GM19452 (cell line): ENCODE results near the gene AMPD2.

Experiments
- ATAC-seq: cut with Tn5 transposase; IDR thresholded peaks from one replicate; pipeline ENCODE4 v1.9.1; 2021; ENCODE audit not compliant: unreplicated experiment

AMPD2 gene

DNA sequence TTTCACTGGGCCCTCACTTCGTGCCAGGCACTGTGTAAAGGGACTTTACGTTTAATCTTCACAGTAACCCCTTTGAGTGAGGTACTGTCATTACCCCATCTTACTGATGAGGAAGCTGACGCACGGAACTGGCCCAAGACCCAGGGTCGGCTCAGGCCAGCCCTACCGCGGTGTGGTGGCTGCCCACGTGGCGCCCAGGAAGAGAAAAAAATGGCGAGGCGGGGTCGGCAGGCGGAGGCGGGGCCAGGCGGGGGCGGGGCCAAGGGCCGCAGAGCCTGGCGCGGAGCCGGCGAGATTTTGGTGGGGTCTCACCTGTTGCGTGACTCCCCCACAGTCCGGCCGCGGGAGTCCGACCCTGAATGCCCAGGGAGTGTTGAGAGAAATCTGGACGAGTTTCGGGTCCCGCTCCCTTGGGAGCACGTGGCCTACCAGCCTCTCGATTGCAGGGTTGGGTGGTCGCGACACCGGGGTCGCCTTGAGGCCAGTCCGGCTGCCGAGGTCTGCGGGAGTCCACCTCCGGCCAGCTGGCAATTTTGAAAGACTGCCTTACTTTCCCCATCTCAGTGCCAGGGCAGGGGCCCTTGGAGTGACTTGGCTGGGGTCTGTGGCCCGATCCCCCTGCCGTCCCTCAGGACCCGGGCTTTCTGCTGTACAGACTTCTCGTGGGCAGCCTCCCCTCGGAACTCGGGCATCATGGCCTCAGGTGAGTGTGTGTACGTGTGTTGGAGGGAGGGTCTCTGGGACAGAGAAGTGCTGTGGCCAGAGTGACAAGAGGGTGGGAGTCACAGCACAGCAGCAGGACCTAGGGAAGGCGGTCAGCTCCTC is at the start of gene AMPD2, which contains the start of gene GNAT2:
TSS of gene AMPD2 (plus strand) at position 262 of the 825 bp plus-strand sequence. CDS start 1,339 bp downstream, outside the sequence.
TSS of gene GNAT2 (minus strand) at position 41 of the 825 bp plus-strand sequence. CDS start 6,746 bp downstream, outside the sequence.
- ATAC-seq, result peak; percentile 50

DNA sequence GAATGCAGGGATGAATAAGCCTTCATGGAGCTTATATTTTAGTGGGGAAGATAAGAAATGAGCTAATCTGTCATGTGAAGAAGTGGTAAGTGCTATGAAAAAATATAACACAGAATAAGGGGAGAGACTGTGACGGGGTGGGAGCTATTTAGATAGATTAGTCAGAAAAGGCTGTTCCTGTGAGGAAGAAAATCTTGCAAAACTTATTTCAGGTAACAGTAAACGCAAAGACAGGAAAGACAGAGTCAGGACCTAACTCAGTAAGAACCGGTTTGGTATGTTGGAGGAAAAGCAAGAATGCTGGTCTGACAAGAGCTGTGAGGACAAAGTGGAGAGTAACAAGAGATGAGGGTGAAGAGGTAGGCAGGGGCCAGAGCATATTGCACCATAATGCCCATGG is 49.2 kb upstream of the AMPD2 start:
- no peak for ATAC-seq

- no peak for ATAC-seq
These were observed 45.9 kb upstream of the AMPD2 start for GRCh38 chr1:109573785-109574184.

- ATAC-seq, result no peak
These were observed 40.6 kb upstream of the AMPD2 start for GRCh38 chr1:109578947-109579443.

DNA sequence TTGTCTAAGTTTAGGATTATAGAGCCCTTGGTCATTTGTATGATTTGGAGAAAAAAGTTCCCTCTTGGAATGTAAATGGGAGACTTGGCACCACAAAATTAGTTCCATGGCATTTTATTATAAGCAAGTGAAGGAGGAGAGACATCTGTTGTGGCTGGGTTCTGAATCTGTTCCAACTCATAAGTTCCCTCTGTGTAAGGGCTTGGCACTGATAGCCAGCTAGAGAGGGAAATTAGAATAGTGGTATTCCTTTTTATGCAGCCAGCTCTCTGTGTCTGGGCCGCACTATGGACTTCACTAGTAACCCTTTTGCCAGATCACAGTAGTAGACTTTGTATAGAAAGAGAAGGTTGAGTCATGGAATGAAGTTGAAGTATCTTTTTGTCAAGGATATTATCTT is 40.1 kb upstream of the AMPD2 start:
- no peak for ATAC-seq

DNA sequence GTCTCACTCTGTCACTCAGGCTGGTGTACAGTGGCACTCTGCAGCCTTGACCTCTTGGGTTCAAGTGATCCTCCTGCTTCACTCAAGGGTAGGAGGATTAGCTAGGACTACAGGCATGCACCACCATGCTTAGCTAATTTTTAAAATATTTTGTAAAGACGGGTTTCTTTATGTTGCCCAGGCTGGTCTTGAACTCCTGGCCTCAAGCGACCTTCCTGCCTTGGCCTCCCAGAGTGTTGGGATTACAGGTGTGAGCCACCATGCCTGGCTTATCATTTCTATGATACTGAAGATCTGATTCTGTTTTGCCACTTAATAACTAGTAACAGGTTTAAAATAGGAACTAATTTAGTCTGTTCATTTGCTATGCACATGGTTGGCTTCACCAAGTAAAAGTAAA is 37.6 kb upstream of the AMPD2 start:
- ATAC-seq, result no peak

- no peak for ATAC-seq
These were observed 34.9 kb upstream of the AMPD2 start for GRCh38 chr1:109584766-109585165.

DNA sequence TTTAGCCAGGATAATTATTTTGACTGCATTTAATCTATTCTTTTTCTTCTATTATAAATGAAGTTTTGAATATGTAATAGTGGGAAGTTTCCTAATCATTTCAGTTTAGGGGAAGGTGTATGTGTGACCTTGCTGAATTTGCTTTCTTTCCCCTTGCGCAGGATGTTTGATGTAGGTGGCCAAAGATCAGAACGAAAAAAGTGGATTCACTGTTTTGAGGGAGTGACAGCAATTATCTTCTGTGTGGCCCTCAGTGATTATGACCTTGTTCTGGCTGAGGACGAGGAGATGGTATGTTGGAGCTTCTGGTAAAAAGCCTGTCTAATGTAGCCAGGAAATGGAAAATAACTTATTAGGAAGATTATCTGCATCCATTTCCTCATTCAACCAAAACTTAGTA is 33.6 kb upstream of the AMPD2 start:
- no peak for ATAC-seq

DNA sequence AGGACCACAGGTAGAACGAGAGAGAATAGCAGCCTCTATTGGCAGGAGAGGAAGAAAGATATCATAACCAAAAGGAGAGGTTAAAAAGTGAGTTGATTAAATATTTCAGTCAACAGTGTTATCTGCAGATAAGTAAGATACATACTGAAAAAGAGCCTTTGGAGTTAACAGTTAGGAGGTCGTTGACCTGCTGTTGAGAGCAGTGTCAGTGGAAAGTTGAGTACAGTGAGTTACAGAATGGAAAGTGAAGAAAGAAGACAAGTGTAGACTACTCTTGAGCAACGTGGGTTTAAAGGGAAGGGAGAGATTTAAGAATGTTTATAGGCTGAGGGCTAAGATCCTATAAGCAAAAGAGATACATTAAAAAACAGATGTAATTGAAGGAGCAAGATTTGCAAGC is 30.5 kb upstream of the AMPD2 start:
- no peak for ATAC-seq

DNA sequence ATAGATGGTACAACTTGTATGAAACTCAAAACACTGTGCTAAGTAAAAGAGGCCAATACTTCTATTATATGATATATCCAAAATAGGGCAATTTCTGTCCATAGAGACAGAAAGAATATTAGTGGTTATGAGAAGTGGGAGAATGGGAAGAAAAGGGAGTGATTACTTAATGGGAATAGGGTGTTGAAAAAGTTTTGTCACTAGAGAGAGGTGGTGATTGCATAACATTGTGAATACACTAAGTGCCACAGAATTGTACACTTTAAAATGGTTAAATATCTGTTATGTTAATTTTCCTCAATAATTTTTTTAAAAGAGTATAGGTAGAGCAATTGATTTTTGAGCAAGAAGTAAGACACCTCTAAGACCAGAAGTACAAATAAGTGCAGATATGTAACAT is 30.0 kb upstream of the AMPD2 start:
- ATAC-seq, result no peak

- ATAC-seq, result no peak
These were observed 26.7 kb upstream of the AMPD2 start for GRCh38 chr1:109592916-109593315.

GRCh38 chr1:109595531-109595930 is 24.1 kb upstream of the AMPD2 start:
- ATAC-seq, result no peak

DNA sequence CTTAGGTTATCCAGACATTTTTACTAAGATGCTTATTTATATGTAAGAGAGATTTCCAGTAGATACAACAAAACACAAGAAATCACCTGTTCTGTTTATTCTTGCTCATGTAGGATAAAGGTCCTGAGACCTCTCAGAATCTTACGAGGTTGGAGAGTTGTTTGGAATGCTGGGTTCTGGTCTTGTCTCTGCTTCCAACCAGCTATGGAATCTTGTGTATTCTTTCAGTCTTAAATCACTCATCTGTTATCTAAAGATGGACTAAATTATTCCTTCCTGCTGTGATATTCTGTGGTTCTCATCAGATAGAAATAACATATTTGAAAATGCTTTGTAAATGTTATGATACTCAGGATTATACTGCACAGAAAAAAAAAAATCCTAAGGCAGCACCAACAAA is 21.5 kb upstream of the AMPD2 start:
- no peak for ATAC-seq

DNA sequence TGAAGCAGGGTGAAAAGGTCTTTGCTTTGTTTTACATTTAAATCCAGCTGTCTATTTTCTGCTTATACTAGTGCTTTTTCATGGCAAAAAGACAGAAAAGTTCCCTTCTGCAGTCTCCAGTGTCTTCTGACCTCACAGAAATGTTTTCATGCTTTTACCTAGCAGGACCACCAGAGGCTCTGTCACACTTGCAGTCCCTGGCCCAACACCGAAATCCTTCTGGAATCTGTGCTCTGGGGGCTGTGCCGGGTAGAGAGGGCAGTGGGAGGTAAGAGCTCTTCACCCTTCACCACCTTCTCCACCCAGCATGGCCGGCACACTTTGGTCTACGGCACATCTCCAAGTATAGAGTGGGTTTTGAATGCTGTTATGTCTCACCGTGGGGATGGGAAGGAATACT is 21.0 kb upstream of the AMPD2 start:
- ATAC-seq, result no peak

DNA sequence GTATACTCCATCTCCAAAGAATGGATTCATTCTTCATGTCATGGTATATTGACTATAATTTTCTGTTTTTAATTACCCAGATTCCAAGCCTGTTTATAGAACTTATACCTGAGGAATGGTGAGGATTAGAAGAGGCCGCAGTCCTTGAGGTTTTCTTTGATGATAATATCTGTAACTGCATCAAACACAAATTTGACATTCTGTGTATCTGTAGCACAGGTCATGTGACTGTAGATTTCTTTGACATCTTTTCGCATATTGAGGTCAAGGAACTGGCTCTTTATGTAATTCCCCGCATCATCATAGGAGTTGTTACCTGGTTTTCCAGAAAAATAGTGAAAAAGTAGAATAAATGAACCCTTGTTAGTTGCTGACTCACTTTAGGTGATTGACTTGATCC is 16.4 kb upstream of the AMPD2 start:
- ATAC-seq, result no peak

GRCh38 chr1:109605381-109605780 is 14.3 kb upstream of the AMPD2 start:
- ATAC-seq, result no peak

DNA sequence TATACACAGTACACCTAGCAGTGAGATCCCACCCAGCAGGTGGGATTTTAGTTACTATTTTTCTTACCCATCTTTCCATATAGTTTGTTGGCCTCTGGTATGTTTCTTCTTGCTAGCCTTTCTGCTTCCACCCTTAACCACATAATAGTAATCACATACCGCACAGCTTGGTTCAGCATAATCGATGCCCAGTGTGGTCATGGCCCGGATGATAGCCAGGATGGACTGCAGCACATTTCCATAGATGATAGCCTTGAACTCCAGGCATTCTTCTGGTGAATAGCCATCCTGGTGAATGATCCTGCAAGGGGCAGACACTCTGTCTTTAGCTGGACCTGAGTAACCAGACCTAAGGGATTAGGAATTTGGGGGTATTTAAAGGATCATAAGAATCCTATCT is 9.8 kb upstream of the AMPD2 start:
- no peak for ATAC-seq

DNA sequence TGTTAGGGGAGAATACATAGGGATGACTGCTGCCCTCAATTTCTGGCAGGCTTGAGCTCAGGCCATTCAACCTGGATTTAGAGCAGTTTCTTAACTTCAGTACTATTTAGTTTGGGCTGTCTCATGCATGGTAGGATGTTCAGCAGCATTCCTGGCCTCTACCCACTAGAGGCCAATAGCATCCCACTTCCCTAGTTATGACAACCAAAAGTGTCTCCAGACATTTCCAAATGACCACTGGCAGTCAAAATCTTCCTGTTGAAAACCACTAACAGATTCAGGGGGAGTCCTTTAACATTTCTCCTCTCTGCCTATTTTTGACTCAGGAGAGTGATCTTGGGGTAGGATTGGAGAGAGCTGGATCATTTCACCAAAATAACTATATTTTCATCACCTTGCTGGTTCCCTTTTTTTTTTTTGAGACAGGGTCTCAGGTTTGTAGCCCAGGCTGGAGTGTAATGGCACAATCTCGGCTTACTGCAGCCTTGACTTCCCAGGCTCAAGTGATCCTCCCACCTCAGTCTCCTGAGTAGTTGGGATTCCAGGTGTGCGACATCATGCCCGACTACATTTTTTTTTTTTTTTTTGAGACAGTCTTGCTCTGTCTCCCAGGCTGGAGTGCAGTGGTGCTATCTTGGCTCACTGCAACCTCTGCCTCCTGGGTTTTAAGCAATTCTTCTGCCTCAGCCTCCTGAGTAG is 8.9 kb upstream of the AMPD2 start:
- ATAC-seq, result no peak

GRCh38 chr1:109611308-109611990 is 8.2 kb upstream of the AMPD2 start:
- no peak for ATAC-seq

GRCh38 chr1:109613361-109614147 is 6.1 kb upstream of the AMPD2 start:
- ATAC-seq, result no peak

GRCh38 chr1:109615879-109616278 is 3.8 kb upstream of the AMPD2 start:
- no peak for ATAC-seq
